HG03521 (cell line): Measurements from ENCODE around the gene TET2.

Experiments
- ATAC-seq: cut with Tn5 transposase; IDR thresholded peaks from one replicate; pipeline ENCODE4 v1.9.1; 2021; ENCODE audit warnings: mild to moderate bottlenecking, moderate library complexity; ENCODE audit not compliant: unreplicated experiment

Gene TET2

GRCh38 chr4:105181259-105181658, 34.6 kb downstream of the TET2 start:
- no peak for ATAC-seq

GRCh38 chr4:105182211-105182610, 35.5 kb downstream of the TET2 start:
- no peak for ATAC-seq

GRCh38 chr4:105184316-105184980, 37.8 kb downstream of the TET2 start:
- no peak for ATAC-seq

- no peak for ATAC-seq
These were observed 40.1 kb downstream of the TET2 start for GRCh38 chr4:105186701-105187161.

- ATAC-seq = no peak
These were observed 43.4 kb downstream of the TET2 start for GRCh38 chr4:105189855-105190650.

GRCh38 chr4:105191621-105192210, 45.0 kb downstream of the TET2 start:
- ATAC-seq = no peak

- no peak for ATAC-seq
These were observed 45.8 kb downstream of the TET2 start for GRCh38 chr4:105192474-105192873.

- ATAC-seq = no peak
These were observed 46.2 kb downstream of the TET2 start for GRCh38 chr4:105192910-105193309.

- no peak for ATAC-seq
These were observed 46.9 kb downstream of the TET2 start for GRCh38 chr4:105193536-105193935.

GRCh38 chr4:105194328-105195231, 47.9 kb downstream of the TET2 start:
- peak; percentile 96 for ATAC-seq

- no peak for ATAC-seq
These were observed 50.0 kb downstream of the TET2 start for GRCh38 chr4:105196523-105197145.

- no peak for ATAC-seq
These were observed 51.1 kb downstream of the TET2 start for GRCh38 chr4:105197777-105198176.

GRCh38 chr4:105198541-105198940, 51.9 kb downstream of the TET2 start:
- ATAC-seq = no peak

GRCh38 chr4:105206214-105206613, 59.5 kb downstream of the TET2 start:
- no peak for ATAC-seq

- no peak for ATAC-seq
These were observed 60.7 kb downstream of the TET2 start for GRCh38 chr4:105207386-105207785.

GRCh38 chr4:105208561-105208960, 61.9 kb downstream of the TET2 start:
- ATAC-seq = no peak

- ATAC-seq = no peak
These were observed 64.2 kb downstream of the TET2 start for GRCh38 chr4:105210916-105211315.

GRCh38 chr4:105215609-105216313, 69.1 kb downstream of the TET2 start:
- no peak for ATAC-seq

- no peak for ATAC-seq
These were observed 78.8 kb downstream of the TET2 start for GRCh38 chr4:105225500-105225899.

- ATAC-seq = no peak
These were observed 80.4 kb downstream of the TET2 start for GRCh38 chr4:105227054-105227453.
